ENCODE measurements around the gene CD1B.

- no peak for TF ChIP-seq EZH2 (IDR thresholded peaks at IDR 0.05; ENCODE audit: insufficient read depth, poor library complexity, severe bottlenecking)
- TF ChIP-seq EZH2phosphoT487 (IDR thresholded peaks at IDR 0.05; ENCODE audit: insufficient read depth, low read depth) = no peak
Measured at GRCh38 chr1:158371188-158371953, 40.0 kb upstream of the CD1B start.

Data from GM23248 (cell line).